GM18909 (cell line): ENCODE results near the gene CBFA2T3.
"Not testable (repeated sequence)": the region's sequence is repeated elsewhere in the genome, so short reads cannot be mapped to it uniquely, and the experiment has no call there.

Experiments used
- ATAC-seq: cut with Tn5 transposase; IDR thresholded peaks from one replicate; pipeline ENCODE4 v1.9.1; 2021; ENCODE audit warnings: mild to moderate bottlenecking; ENCODE audit not compliant: unreplicated experiment, poor library complexity

Gene CBFA2T3

DNA sequence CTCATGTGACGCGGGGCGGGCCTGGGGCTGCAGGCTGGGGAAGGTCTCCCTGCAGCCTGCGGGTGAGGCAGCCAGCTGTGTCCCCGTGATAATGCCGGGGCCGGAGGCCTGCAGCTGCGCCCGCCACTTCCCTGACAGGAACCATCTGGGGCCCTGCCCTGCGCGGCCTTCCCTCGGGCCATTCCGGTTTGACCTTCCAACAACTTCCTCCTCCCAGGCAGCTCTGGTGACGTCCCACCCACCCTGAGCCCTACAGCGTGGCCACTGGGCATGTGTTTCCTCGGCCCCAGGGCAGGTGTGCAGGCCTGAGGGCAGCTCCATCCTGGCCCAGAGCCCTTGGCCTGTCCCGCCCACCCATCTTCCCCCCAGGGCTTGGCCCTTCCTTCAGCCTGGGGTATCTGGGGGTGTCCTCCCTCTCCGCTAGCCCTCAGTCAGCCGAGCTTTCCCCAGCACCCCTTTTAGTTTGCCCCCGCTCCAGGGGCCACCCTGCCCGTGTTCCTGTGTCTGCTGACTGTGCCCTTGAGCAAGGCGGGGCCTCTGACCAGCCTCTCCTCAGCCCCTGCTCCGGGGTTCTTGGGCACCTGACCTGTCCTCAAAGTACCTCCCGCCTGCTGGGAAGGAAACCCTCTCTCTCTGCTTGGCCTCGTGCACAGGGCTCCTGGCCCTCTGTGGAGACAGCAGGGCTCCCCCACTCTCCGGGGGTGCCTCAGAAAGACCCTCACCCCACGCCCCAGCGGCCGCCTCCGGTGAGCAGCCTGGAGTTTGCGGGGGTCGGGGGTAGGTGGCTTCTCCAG, at the start of gene CBFA2T3:
Gene CBFA2T3 (minus strand): TSS at position 190 of the 794 bp plus-strand sequence. CDS start 400 bp downstream, outside the sequence.
- no peak for ATAC-seq

DNA sequence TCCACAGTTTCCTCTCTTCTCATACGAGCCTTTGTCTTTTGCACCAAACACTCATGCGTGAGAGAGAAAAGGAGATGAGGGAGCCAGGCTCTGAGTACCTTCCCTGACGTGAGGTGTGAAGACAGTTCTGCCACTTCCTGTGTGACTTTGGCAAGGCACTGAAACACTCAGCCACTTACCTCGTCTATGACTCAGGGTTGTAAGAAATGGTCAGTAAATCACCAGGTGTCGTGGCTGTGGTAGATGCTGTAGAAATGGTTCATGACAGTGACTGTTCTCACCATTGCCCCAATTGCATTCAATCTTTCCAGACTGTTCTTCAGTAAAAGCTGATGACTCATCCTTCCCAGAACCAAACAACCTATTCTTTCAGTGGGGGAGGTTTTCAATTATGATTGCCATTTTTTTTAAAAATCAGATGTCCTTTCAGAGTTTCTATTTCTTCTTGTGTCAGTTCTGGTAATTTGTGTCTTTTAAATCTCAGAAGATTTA, 49.2 kb upstream of the CBFA2T3 start:
- no peak for ATAC-seq

DNA sequence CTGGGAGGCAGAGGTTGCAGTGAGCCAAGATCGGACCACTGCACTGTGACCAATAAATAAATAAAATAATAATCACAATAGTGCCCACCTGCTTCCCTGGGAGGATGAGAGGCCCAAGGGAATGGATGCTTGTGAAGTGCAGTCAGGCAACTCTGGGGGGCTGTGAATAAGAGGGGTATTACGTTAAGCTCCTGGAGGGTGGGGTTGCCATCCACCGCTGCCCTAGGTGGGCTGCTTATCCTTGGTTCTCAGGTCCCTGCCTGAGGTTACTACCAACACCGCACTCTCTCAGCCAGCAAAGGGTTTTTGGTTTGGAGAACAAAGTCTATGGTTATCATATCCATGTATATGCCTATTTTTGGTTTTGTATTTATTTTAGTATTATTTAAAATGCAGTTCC, 48.6 kb upstream of the CBFA2T3 start:
- no peak for ATAC-seq

DNA sequence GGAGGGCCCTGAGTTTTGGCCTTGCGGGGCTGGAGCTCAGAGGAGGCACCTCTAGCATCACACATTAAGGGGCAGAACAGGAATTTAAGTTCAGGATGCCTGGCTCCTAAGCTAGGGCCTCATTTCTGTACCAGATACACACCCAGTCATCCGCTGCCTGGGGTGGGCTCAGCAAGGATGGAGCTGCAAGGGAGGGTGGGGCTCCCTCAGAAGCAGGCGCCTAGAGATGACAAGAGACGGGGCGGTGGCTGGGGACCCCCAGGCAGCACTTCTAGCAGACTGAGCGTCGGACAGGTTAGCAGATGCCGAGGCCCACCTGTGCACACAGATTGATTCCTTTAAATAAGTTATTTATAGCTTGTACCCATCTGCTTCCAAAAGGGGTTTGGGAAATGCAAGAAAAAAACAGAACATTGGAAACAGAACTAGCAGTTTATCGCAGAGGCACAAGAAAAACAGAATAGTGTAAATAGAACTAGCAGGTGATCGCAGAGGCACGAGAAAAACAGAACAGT, 47.6 kb upstream of the CBFA2T3 start:
- ATAC-seq: no peak

DNA sequence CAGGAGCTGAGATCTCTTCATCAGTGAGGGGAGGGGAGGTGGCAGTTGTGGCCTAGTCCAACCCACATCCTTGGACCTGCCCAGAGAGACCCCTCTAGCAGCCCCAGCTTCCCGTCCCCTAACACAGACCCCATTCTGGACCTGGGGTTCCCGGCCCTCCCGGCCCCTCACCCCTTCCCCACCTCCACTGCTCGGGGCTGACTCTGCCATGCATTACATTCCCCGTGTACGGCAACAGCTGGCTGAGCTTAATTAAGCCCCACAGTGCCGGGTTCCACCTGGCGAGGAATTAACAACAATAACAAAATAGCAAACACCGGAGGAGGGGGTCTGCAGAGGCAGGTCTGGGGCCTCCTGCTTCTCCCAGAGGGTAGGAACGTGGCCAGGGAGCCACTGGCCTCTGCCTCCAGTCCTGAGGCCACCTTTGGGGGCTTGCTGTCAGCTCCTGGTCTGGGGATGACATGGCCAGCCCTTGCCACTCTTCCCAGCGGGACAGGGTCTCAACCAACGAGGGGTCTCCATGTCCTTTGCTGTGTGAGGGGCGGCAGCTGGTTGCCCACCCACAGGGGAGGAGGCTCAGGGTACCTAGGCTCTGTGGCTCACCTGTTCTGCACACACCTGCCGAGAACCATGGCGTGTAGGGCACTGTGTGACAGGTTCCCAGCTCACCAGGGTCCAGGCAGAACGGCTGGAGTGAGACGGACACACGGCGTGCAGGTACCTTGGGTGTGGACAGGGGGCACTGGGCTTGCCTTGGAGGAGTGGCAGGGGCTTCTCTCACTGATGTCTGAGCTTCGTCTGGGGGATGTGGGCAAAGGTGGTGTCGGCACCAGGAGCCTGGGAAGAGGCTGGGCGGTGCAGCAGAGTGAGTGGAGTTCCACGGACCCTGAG, 46.9 kb upstream of the CBFA2T3 start:
- no peak for ATAC-seq

DNA sequence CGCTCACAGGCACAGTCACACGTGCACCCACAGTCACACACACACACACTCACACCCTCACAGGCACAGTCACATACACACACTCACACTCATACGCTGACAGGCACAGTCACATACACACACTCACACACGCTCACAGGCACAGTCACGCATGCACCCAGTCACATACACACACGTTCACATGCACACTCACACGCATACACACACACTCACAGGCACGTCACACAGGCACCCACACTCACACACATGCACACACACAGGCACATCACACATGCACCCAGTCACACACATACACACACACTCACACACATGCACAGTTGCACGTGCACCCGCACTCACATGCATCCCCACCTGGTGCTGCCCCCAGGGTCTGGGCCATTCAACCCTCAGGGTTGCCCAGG, 46.1 kb upstream of the CBFA2T3 start:
- ATAC-seq: no peak

DNA sequence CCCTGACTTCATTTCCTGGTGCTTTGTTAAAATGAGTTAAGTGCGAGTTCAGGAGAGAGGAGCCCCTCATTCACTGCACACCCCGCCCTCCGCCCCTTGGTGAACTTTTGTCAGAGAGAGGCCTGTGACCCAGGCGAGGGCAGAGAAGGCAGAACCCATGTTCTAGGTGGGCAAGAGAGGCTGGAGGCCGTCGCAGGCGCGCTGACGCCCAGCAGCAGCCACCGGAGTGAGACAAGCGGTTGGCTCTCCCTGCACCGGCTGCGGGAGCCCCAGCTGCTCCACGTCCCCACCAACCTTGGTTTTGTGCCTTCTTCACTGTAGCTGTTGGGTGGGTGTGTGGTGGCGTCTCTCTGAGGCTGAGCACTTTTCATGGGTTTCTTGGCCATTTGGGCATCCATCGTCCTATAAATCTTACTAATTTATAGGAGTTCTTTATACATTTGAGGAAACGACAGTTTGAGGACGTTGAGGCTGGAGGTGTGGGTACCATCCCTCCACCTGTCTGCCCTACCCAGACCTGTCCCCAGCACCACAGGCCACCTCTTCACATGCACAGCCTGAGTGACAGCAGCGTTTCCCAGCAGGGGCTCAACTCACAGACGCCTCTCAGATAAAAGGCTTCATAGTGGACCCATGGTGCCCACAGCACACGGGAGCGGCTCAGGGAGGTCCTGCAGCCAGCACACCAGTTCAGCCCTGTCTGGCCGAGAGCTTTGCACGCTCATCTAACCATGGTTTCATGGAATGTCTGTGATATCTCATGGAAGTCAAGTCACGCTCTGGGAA, 45.2 kb upstream of the CBFA2T3 start:
- no peak for ATAC-seq

DNA sequence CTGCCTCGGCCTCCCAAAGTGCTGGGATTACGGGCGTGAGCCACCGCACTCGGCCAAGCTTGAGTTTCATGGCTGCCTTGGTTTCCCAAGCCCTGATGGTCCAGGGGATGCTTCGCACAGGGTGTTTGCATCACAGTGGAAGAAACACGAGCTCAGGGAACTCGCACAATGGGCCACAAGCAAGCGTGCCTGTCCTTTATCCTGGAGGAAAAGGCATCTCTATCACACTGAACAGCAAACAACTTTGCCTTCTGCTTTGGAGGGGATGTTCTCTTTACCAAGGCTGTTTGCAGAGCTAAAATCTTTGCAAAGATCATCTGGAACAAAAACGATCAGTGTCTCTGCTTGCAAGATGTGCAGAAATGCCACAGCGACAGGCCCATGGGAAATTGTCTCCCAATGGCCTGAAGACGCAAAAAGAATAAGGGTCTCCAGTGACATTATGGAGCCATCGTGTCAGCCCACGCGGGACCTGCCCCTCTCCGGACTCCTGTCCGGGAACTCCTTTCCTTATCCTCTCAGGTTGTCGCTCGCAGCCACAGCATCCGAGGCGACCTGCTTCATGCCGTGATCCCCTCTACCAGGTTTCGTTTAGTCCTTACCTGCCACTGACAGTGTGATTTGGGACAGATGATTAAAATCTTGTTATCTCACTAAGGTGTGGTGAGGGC, 44.1 kb upstream of the CBFA2T3 start:
- ATAC-seq: no peak

DNA sequence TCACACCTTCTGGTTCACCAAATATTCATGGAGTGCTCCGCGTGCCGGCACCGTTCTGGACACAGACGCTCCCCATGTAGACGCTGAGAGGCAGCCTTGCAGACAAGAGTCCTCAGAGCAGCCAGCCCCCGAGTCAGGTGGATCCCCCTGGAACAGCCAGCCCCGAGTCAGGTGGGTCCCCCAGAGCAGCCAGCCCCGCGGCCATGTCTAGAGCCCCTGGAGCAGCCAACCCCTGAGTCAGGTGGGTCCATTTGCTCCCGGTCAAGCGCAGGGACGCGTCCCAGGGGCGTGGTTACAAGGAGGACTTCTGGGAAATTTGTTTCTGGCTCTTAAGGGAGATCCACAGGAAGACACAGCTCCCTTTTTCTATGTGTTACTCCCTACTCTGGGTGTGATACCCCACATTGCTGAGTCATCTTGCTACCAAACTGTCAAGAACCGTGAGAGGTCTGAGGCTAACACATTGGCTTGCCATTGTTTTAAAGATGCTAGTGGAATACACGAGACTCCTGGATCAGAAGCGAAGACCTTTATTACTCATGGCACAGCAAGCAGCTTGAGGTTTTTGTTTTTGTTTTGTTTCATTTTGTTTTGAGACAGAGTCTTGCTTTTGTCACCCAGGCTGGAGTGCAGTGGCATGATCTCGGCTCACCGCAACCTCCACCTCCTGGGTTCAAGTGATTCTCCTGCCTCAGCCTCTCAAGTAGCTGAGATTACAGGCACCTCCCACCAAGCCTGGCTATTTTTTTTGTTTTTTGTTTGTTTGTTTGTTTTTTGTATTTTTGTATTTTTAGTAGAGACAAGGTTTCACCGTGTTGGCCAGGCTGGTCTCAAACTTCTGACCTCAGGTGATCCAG, 43.3 kb upstream of the CBFA2T3 start:
- ATAC-seq: no peak

DNA sequence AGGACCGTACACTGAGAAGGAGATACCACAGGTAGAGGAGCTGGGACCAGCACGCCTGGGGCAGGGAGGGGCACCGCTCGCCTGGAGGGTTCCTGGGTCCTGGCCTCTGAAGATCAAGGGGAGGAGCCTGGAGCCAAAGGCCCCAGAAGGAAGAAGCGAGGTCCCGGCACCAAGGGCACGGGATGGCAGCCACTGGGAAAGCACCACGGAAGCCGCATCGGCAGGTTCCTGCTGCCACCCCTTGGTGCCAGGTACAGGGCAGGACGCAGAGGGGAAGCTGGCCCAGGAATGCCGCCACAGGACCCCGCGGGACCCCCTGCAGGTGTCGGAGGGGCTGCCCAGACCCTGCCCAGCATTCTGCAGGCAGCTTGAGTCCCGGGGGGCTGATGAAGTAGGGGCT, 42.5 kb upstream of the CBFA2T3 start:
- ATAC-seq: no peak

DNA sequence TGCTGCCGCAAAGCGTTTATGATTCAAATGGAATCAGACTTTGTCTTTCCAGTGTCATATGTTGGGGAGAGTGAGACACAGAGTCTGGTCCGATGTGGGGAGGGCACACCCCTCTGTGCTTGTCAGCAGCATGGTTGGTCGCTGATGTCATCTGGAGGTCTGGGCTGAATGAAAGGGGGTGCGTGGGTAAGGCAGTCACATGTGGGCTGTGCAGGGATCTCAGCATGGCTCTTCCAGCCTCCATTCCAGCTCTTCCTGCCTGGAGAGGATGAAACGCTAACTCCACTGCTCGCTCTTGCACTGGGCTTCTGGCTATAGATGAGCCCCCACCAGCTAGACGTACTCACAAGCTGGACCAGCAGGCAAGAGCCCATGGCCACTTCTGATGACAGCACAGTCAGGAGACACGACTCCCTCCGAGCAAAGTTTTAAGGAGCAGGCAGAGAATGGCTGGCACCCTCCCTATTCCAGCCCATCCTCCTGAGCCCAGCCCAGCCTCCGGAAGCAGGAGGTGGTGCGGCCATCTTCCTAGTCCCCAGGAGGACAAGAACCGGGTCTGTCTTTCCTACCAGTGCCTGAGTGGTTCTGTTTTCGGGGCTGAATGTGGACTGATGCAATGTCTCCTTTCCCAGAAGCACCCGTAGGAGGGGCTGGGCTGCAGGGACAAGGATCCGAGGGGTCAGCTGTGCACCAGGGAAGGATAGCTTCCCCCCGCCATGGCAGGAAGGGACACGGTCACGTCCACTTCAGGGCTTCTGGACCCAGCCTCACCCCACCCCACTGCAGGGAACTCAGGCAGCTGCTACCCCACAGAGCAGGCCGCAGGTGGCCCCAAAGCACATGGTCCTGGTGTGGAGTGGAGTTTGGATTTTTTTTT, 41.5 kb upstream of the CBFA2T3 start:
- no peak for ATAC-seq

DNA sequence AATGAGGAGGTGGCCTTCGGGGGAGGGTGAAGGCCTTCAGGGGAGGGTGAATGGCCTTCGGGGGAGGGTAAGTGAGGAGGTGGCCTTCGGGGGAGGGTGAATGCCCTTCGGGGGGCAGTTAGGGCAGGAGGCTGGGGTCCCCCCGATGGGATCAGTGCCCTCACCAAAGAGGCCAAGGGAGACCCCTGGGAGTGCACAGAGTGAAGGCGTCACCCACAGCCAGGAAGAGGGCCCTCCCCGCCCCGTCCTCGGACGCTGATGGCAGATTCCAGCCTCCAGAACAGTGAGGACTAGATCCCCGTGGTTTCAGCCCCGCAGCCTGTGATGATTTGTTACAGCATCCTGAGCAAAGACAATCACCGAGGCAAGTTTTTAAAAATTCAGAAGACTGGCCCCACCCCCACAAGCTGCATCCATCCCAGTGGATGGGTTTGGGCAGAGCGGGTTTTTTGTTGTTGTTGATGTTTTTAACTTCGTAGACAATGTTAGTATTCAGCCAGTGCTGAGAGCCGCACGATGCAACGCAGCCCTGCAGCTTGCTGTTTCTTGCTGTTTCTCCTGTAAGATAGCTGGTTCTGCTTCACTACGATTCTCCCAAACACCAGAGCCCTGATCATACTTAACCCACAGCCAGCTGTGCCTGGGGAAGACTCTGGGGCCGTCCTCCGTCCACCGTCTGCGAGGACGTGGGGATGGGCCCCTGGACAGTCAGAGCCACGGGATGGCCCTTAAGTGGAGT, 40.7 kb upstream of the CBFA2T3 start:
- no peak for ATAC-seq

DNA sequence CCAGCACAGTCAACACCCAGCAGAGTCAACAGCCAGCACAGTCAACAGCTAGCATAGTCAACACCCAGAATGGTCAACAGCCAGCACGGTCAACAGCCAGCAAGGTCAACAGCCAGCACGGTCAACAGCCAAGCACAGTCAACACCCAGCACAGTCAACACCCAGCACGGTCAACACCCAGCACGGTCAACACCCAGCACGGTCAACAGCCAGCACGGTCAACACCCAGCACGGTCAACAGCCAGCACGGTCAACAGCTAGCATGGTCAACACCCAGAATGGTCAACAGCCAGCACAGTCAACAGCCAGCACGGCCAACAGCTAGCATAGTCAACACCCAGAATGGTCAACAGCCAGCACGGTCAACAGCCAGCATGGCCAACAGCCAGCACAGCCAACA, 39.6 kb upstream of the CBFA2T3 start:
- not testable (repeated sequence) for ATAC-seq

DNA sequence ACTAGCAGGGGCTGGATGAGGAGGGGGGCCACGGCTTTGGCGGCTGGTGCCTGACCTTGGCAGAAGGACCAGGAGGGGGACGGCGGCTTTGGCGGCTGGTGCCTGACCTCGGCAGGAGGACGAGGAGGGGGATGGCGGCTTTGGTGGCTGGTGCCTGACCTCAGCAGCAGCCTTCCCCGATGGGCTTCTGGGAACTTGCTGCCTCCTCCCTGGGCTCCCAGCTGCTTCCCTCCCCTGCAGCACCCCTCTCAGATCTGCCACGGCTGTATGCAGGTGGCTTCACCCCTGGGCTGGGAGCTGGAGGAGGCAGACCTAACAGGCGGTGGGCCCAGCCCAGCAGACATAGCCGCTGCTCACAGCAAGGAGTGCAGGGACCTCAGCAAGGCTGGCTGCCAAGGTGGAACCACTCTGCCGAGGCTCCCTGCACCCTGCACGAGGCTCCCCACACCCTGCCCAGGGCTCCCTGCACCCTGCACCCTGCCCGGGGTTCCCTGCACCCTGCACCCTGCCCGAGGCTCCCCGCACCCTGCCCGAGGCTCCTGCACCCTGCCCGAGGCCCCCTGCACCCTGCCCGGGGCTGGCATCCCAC, 38.4 kb upstream of the CBFA2T3 start:
- no peak for ATAC-seq

DNA sequence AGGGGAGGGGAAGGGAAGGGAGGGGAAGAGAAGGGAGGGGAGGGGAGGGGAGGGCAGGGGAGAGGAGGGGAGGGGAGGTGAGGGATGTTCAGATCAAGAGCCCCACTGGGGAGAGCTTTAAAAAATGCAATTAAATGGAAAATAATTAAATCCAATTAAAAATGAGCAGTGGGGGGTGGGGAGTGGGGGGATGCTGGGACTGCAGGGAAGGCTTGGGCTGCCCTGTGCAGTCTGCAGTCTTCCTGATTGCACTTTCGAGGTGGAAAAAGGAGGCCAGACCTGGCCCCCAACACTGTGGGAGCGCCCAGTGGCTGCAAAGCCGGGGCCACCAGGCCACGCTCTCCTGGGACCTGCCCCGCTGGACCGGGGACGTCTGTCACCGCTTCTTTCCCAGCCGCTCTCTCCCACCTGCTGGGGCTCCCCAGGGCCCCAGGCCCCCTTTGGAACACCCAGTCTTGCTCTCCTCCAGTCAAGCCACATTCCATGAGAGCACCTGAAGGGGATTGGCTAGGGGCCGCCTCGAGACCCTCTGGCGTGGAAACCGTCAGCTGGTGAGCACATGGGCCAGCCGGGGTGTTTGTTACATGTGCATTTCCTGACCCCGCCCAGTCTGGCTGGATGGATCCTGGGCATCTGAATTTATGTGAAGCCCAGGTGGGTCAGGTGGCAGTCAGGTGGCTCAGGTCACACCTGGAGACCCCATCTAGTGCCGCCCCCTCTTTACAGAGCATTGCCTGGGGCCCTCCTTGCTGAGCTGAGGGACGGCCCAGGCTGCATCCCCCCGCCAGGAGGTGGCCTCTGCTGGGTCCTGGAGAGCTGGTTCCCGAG, 37.6 kb upstream of the CBFA2T3 start:
- no peak for ATAC-seq
